Mammary epithelial cell (primary cell): ENCODE measurements around the gene NDUFB7.

Experiments
- EZH2 ChIP-seq: IDR thresholded peaks from 2 replicates; pipeline ENCODE4 v1.6.1; 2012; ENCODE audit warnings: low read length, inconsistent platforms, borderline replicate concordance
- TF ChIP-seq, protein P1 (sequence below), 2 donors: IDR thresholded peaks in 1 of 2; conservative IDR thresholded peaks in 1 of 2; 2 replicates each; pipeline ENCODE4 v1.5.1; 2011 to 2012; ENCODE audit warnings: inconsistent platforms in 2 of 2, low read length in 2 of 2, mild to moderate bottlenecking in 2 of 2, control low read depth in 1 of 2, low read depth in 1 of 2; ENCODE audit not compliant: insufficient read depth in 1 of 2; ENCODE audit errors: extremely low read depth in 1 of 2

DNA sequence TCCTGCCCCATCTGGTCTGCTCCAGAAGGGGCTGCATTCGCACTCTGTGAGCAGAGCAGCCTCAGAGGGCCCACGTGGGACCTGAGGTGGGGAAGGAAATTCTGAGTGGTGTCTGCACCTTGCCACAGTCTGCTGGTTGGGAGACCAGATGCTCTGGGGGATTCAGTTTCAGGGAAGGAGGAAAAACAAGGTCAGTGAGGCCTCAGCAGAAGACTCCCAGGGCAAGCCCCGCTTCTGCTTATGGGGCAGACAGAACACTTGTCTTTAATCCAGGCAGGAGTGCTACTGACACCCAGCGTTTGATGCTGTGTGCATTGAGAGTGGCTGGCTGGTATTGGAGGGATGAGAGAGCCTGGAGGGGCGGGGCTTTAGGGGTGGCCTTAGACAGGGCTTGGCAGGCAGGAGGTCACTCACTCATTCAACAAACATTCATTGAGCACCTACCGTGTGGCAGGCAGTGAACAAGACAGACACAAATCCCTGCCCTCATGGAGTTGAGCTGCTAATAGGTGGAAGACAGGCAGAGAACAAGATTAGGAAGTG, 6.1 kb upstream of the NDUFB7 start:
- TF ChIP-seq, protein P1, sequence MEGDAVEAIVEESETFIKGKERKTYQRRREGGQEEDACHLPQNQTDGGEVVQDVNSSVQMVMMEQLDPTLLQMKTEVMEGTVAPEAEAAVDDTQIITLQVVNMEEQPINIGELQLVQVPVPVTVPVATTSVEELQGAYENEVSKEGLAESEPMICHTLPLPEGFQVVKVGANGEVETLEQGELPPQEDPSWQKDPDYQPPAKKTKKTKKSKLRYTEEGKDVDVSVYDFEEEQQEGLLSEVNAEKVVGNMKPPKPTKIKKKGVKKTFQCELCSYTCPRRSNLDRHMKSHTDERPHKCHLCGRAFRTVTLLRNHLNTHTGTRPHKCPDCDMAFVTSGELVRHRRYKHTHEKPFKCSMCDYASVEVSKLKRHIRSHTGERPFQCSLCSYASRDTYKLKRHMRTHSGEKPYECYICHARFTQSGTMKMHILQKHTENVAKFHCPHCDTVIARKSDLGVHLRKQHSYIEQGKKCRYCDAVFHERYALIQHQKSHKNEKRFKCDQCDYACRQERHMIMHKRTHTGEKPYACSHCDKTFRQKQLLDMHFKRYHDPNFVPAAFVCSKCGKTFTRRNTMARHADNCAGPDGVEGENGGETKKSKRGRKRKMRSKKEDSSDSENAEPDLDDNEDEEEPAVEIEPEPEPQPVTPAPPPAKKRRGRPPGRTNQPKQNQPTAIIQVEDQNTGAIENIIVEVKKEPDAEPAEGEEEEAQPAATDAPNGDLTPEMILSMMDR (conservative IDR thresholded peaks at IDR 0.05 in 1 of 2, IDR thresholded peaks at IDR 0.05 in 1 of 2; ENCODE audit: extremely low read depth in 1 of 2, insufficient read depth in 1 of 2, low read depth in 1 of 2, low read length in 2 of 2): no peak
- TF ChIP-seq EZH2: no peak
